GM20000 (cell line): ENCODE measurements around the gene PKD1L1.

Experiments used
- DNase-seq: peaks from one replicate; pipeline ENCODE4 v3.0.0; 2012; ENCODE audit warnings: low spot score
- TF ChIP-seq, protein P1 (sequence below): IDR thresholded peaks from 2 replicates; pipeline ENCODE4 v1.5.1; 2012; ENCODE audit warnings: mild to moderate bottlenecking, control low read depth; ENCODE audit errors: extremely low read depth, missing control alignments

The PKD1L1 gene

DNA sequence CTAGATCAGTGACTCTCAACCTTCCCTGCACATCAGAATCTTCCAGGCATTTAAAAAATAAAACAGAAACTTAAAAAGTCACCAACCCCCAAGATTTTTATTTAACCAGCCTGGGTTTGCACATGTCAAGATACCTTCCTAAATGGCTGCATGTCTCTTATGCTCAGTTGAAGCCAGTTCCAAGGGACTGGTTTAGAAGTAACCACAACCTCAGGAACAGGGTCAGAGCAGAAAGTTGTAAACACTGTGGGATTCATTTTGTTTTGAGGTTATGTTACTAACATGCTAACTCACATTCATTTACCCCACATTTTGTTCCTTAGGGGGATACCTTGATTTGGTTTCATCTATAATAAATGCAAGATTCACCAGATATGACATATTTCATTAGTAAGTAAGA lies 72.9 kb downstream of the PKD1L1 start:
- TF ChIP-seq, protein P1, sequence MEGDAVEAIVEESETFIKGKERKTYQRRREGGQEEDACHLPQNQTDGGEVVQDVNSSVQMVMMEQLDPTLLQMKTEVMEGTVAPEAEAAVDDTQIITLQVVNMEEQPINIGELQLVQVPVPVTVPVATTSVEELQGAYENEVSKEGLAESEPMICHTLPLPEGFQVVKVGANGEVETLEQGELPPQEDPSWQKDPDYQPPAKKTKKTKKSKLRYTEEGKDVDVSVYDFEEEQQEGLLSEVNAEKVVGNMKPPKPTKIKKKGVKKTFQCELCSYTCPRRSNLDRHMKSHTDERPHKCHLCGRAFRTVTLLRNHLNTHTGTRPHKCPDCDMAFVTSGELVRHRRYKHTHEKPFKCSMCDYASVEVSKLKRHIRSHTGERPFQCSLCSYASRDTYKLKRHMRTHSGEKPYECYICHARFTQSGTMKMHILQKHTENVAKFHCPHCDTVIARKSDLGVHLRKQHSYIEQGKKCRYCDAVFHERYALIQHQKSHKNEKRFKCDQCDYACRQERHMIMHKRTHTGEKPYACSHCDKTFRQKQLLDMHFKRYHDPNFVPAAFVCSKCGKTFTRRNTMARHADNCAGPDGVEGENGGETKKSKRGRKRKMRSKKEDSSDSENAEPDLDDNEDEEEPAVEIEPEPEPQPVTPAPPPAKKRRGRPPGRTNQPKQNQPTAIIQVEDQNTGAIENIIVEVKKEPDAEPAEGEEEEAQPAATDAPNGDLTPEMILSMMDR, result no peak
- no peak for DNase-seq

DNA sequence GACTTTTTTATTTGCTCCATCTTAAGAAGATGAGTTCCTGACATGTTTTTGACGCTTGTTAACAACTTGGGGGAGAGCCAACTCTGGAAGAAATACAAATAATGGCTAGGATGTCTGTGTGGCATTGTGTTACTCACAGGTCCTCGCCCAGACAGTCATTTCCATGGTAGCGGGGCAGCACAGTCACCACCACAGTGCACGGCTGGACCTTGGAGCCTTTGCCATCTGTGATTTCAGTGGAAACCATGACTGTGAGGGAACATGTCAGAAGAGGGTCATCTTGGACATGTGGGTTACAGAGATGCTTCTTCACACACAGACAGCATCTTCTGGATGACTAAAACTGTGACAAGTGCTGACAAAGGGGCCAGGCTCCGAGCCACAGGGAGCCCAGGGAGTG lies 74.5 kb downstream of the PKD1L1 start:
- TF ChIP-seq, protein P1, result no peak
- DNase-seq, result no peak

DNA sequence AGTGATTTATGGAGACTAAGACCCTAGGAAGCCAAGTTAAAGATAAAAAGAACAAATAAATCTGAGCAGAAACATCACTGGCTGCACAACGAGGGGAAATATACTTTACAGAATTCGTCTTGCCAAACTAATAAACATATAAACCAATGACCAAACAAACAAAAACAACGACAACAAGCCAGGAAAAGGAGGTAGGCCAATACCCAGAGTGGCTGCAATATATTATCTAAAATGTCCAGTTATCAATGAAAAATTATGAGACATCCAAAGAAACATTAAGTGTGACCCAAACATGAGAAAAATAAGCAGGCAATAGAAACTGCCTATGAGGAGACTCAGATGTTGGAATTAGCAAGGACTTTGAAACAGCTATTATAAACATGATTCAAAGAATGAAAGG lies 81.0 kb downstream of the PKD1L1 start:
- DNase-seq, result no peak
- TF ChIP-seq, protein P1, result no peak

DNA sequence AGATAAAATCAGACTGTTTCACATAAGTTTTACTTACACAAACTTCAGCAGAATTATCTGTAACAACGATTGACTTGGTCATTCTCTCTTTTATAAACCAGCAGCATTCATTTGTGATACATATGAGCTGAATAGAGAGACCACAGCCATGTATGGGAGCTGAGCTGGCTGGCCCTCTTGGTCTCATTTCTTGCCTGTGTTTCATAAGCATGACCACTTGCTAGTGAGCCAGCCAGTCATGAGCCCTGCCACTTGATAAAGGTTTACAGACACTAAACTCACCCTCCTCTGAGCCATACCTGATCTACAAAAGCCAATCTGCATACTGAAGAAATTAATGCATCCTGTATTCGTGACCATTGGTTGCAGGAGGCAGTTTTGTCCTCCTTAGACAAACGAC lies 82.1 kb downstream of the PKD1L1 start:
- DNase-seq, result no peak
- TF ChIP-seq, protein P1, result no peak

- TF ChIP-seq, protein P1, result no peak
Observed at GRCh38 chr7:47852330-47853245, 95.7 kb downstream of the PKD1L1 start.

GRCh38 chr7:47847207-47847606 lies 101.1 kb downstream of the PKD1L1 start:
- TF ChIP-seq, protein P1, result no peak
- no peak for DNase-seq

More at GRCh38 chr7:47852330-47853245, 95.7 kb downstream of the PKD1L1 start:
- peak; percentile 45 for DNase-seq

GRCh38 chr7:47846138-47846836 lies 102.0 kb downstream of the PKD1L1 start:
- TF ChIP-seq, protein P1, result no peak
- no peak for DNase-seq
